Stimulated activated naive CD8-positive, alpha-beta T cell treated with anti-CD3 and anti-CD28 coated beads, Interleukin-15, amount 100 ng/mL, for 72 hours (primary cell): ENCODE results near the gene NKAIN1.
A peak's percentile ranks its signal among the peaks of the same experiment; 100 is the strongest.
"Not testable (repeated sequence)": the region's sequence is repeated elsewhere in the genome, so short reads cannot be mapped to it uniquely, and the experiment has no call there.

Experiments used
- ATAC-seq: fragments of 150-1000 bp; cut with Tn5 transposase; 2 replicates; pipeline ENCODE4 v1.10.0; 2021; ENCODE audit warnings: mild to moderate bottlenecking, moderate library complexity
- DNase-seq, 2 donors: peaks; one replicate each; pipeline ENCODE4 v3.0.0; 2021 to 2022
- H3K27ac Mint-ChIP-seq, 2 donors: one replicate each; pipeline ENCODE4 v1.8.0; 2022; ENCODE audit warnings: mild to moderate bottlenecking in 2 of 2, mixed read lengths in 2 of 2, moderate library complexity in 2 of 2
- H3K27me3 Mint-ChIP-seq: one replicate; pipeline ENCODE4 v1.8.0; 2022; ENCODE audit warnings: mixed read lengths
- H3K4me1 Mint-ChIP-seq: one replicate; pipeline ENCODE4 v1.8.0; 2022; ENCODE audit warnings: mild to moderate bottlenecking, mixed read lengths
- H3K4me3 Mint-ChIP-seq, 2 donors: one replicate each; pipeline ENCODE4 v1.8.0; 2022; ENCODE audit warnings: mild to moderate bottlenecking in 2 of 2, mixed read lengths in 2 of 2, moderate library complexity in 1 of 2
- H3K9me3 Mint-ChIP-seq, 2 donors: one replicate each; pipeline ENCODE4 v1.8.0; 2022; ENCODE audit warnings: mixed read lengths in 2 of 2

The NKAIN1 gene

DNA sequence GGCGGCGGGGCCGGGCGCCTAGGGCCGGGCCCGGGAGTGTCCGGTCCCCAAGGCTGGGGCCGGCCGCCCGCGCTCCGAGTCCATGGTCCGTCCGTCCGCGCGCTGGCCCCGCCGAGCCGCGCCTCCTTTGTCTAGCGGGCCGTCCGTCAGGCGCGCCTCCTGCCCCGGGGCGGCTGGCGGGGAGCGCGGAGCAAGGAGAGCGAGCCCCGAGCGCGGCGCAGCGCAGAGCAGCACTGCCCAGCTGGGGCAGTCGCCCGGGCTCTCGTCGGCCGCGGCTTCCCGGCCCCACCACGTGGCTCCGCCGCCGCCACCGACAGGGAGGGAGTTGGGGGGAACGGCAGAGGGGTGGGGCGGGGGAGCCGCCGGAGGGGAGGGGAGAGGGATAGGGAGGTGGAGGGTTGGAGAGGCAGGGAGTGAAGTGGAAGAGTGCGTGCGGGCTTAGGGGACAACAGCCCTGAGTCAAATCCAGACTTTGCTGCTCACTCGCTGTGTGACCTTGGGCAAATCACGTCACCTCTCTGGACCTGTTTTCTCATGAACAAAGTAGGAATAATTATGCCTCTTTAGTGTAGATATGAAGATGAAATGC lies at the start of gene NKAIN1:
Gene NKAIN1, minus strand, starts transcription at position 235 of the 589 bp plus-strand sequence. CDS start 340 bp downstream, outside the sequence.
- no peaks in the 10 kb centered on the region for H3K9me3 Mint-ChIP-seq
- peak within 1 kb of the TSS; percentile 63 to 76 for H3K4me3 Mint-ChIP-seq
- peaks cover 68% of the 10 kb centered on the region for H3K27me3 Mint-ChIP-seq
- ATAC-seq (peak; percentile 40), DNase-seq (no peak)
- peaks cover 10% of the 10 kb centered on the region for H3K4me1 Mint-ChIP-seq
- H3K27ac Mint-ChIP-seq: peak within 1 kb of the TSS in 1 of 2 donors; percentile 68

DNA sequence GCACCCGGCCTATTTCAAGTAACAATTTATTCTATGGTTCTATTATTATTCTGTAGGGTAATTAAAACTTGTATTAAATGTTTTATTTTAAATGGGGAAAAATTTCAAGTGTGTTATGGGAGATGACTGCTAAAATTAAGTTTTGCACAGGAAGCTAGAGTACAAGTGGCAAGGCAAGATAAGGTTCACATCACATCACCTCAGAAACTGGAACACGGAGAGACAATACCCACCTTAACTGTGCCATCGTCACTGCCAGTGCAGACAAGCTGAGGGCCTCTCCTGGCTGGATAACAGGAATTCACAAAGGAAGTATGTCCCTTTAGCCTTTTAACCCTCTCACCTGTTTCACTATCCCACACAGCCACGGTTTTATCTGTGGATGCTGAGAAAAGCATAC lies 49.3 kb upstream of the NKAIN1 start:
- H3K4me3 Mint-ChIP-seq: no peak overlapping the region
- DNase-seq: no peak
- no peak for ATAC-seq
- peak overlapping the region in 1 of 2 donors; percentile 65 for H3K27ac Mint-ChIP-seq
- H3K9me3 Mint-ChIP-seq: no peaks in the 10 kb centered on the region
- H3K4me1 Mint-ChIP-seq: no peaks in the 10 kb centered on the region
- H3K27me3 Mint-ChIP-seq: no peaks in the 10 kb centered on the region

DNA sequence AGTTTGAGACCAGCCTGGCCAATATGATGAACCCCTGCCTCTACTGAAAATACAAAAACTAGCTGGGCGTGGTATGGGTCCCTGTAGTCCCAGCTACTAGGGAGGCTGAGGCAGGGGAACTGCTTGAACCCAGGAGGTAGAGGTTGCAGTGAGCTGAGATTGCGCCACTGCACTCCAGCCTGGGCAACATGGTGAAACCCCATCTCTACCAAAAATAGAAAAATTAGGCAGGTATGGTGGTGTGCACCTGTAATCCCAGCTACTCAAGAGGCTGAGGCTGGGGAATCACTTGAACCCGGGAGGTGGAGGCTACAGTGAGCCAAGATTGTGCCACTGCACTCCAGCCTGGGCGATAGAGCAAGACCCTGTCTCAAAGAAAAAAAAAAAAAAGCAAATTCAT lies 48.1 kb upstream of the NKAIN1 start:
- not testable (repeated sequence) for H3K9me3 Mint-ChIP-seq, ATAC-seq, H3K4me1 Mint-ChIP-seq, H3K27ac Mint-ChIP-seq, H3K27me3 Mint-ChIP-seq, DNase-seq, H3K4me3 Mint-ChIP-seq

DNA sequence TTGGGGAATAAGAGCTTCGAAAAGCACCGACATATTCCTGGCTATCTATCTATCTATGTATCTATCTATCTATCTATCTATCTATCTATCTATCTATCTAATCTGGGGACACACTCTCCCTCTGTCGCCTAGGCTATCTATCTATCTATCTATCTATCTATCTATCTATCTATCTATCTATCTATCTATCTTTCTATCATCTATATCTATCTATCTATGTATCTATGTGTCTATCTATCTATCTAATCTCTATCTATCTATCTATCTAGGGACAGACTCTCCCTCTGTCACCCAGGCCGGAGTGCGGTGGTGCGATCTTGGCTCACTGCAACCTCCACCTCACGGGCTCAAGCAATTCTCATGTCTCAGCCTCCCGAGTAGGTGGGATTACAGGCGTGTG lies 42.7 kb upstream of the NKAIN1 start:
- H3K4me1 Mint-ChIP-seq, H3K27ac Mint-ChIP-seq, ATAC-seq, H3K27me3 Mint-ChIP-seq, DNase-seq, H3K4me3 Mint-ChIP-seq, H3K9me3 Mint-ChIP-seq: not testable (repeated sequence)

DNA sequence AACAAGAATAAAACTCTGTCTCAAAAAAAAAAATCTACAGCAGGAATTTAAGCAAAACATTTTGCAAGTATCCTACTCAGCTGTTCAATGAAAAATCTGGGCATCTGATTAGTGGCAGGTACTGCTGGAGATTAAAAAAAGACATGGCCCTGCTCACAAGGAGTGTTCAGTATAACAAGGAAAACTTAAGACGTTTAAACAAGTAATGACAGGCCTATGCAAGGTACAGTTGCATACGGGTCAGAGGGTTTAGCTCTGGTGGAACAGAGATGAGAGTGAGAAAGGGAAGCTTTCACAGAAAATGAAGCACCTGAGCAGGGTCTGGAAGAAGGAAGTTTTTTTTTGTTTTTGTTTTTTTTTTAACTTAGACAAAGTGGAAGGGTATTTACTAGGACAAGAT lies 33.9 kb upstream of the NKAIN1 start:
- peak overlapping the region in 1 of 2 donors; percentile 5 for H3K27ac Mint-ChIP-seq
- ATAC-seq: no peak
- H3K27me3 Mint-ChIP-seq: no peaks in the 10 kb centered on the region
- no peaks in the 10 kb centered on the region for H3K9me3 Mint-ChIP-seq
- DNase-seq: no peak
- no peak overlapping the region for H3K4me3 Mint-ChIP-seq
- peaks cover 14% of the 10 kb centered on the region for H3K4me1 Mint-ChIP-seq

DNA sequence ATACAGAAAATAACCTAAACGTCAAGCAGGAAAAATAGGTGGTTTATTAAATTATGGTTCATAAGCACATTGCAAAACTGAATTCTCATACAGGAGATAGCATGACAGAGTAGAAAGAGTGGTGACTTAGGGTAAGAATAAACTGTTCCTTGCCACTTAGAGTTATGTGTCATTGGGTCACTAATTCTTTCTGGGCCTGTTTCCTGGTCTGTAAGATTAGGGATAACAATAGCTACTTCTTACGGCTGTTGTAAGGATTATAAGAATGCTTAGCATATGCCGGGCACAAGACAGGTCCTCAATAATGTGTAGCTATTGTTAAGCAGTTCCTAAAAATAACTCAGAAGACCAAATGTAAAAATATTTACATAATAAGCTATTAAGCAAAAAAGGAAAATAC lies 32.7 kb upstream of the NKAIN1 start:
- Mint-ChIP-seq H3K4me1 (peaks cover 14% of the 10 kb centered on the region), H3K9me3 (no peaks in the 10 kb centered on the region), H3K4me3 (no peak overlapping the region), H3K27me3 (no peaks in the 10 kb centered on the region), H3K27ac (no peak overlapping the region)
- DNase-seq (no peak), ATAC-seq (no peak)

DNA sequence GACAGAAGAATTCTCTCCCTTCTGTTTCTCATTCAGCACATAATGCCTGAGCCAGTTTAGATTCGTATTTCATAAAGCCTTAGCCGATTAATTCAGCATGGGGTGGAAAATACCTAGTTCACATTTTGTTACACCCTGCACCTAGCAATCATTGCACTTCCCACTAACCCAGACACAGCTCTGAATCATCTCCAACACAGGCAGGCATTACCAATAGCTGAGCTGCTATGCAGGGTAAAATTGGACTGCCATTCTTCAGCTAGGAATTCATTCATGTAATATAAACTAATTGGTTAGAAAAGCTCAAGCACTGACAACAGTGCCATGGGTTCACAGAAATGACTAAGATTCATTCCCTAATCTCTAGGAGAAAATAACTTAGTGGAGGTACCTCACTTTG lies 26.9 kb upstream of the NKAIN1 start:
- ATAC-seq: no peak
- Mint-ChIP-seq H3K9me3 (no peaks in the 10 kb centered on the region), H3K27me3 (no peaks in the 10 kb centered on the region), H3K27ac (peak overlapping the region in 1 of 2 donors; percentile 6), H3K4me1 (no peaks in the 10 kb centered on the region), H3K4me3 (no peak overlapping the region)
- no peak for DNase-seq

DNA sequence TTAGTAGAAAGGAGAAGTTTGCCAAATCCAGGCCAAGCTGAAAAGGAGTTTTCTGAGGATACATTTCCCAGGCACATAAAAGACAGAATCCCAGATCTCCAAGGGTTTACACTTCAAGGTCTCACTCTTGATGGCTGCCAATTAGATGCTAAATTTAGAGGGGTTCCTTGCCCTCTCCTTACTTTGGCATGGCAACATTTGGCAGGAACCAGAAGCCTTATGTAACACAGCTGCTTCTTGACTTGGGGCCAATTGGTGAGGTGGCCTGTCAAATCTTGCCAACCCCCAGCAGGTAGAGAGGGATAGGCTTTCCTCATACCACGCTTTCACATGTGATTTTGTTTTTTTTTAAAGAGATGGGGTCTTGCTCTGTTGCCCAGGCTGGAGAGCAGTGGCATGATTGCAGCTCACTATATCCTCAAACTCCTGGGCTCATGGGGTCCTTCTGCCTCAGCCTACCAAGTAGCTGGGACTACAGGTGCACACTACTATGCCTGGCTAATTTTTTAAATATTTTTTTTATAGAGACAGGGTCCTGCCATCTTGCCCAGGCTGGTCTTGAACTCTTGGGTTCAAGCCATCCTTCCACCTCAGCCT lies 25.2 kb upstream of the NKAIN1 start:
- DNase-seq (no peak), ATAC-seq (no peak)
- Mint-ChIP-seq H3K4me1 (no peaks in the 10 kb centered on the region), H3K4me3 (no peak overlapping the region), H3K27me3 (no peaks in the 10 kb centered on the region), H3K27ac (peak overlapping the region; percentile 13 to 34), H3K9me3 (no peaks in the 10 kb centered on the region)

DNA sequence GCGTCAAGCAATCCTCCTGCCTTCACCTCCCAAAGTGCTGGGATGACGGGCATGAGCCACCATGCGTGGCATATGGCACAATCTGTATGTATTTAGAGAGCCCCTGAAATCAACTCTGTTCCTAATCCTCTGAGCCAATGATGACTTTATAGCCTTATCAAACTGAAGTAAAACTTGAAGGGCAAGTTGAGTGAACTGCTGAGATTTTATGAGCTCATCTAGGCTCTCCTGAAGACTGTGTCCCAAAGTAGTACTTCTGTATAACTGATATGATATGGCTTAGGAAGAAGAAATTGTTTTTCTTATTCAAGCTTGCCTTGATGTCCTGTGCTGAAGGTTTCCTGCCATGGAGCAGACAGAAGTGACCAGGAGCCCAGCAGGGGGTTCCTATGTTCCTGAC lies 23.7 kb upstream of the NKAIN1 start:
- H3K4me3 Mint-ChIP-seq: no peak overlapping the region
- ATAC-seq (no peak), DNase-seq (no peak)
- H3K27me3 Mint-ChIP-seq: no peaks in the 10 kb centered on the region
- H3K27ac Mint-ChIP-seq: no peak overlapping the region
- H3K4me1 Mint-ChIP-seq: no peaks in the 10 kb centered on the region
- H3K9me3 Mint-ChIP-seq: no peaks in the 10 kb centered on the region

DNA sequence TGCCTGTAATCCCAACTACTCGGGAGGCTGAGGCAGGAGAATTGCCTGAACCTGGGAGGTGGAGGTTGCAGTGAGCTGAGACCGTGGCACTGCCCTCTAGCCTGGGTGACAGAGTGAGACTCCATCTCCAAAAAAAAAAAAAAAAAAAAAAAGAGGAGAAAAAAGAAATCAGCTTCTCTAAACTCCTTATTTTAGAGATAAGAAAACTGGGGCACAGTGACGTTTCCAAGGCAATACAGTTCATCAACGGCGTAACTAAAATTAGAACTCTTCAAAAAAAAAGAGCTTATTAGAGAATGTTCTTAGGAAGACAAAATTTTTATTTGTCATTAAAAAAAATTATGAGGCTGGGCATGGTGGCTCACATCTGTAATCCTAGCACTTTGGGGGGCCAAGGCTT lies 22.7 kb upstream of the NKAIN1 start:
- H3K27me3 Mint-ChIP-seq, H3K4me3 Mint-ChIP-seq, DNase-seq, H3K4me1 Mint-ChIP-seq, H3K9me3 Mint-ChIP-seq, ATAC-seq: not testable (repeated sequence)
- H3K27ac Mint-ChIP-seq: peak overlapping the region in 1 of 2 donors; percentile 44

DNA sequence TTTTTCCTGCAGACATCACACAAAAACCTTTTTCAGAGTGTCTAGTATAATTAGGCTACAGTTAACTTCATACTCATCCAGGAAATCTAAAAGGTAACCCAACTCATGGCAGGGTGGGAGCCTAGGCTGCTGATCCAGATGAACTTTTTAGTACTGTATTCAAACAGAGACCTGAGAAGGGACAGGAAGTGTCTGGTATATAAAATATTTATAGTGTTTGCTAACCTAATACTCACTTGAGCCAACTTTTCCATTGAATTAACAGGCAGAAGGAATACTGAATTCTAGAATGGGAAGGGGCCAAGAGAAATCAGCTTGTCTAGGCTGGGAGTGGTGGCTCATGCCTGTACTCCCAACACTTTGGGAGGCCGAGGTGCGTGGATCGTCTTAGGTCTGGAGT lies 22.2 kb upstream of the NKAIN1 start:
- H3K27ac Mint-ChIP-seq: peak overlapping the region in 1 of 2 donors; percentile 19
- no peaks in the 10 kb centered on the region for H3K27me3 Mint-ChIP-seq
- H3K4me1 Mint-ChIP-seq: no peaks in the 10 kb centered on the region
- ATAC-seq (no peak), DNase-seq (no peak)
- H3K9me3 Mint-ChIP-seq: no peaks in the 10 kb centered on the region
- no peak overlapping the region for H3K4me3 Mint-ChIP-seq

DNA sequence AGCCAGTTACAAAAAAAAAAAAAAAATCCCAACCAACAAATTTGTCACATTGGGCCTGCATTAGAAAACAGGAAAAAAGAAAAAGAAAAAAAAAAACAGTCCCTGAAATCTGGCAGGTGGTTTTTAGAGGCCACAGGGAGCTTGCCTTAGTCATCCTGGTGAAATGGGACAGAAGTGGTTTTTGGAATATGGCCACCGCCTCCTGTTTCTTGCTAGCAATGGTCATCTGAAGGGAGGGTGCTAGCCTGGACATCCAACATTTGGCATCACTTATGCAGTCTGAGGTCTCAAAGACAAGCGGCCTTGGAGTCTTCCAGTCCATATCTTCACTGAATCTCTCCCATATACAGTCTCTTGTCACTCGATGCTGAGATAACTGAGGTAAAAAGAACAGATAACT lies 20.1 kb upstream of the NKAIN1 start:
- ATAC-seq (no peak), DNase-seq (no peak)
- H3K27ac Mint-ChIP-seq: peak overlapping the region in 1 of 2 donors; percentile 42
- no peaks in the 10 kb centered on the region for H3K27me3 Mint-ChIP-seq
- H3K4me3 Mint-ChIP-seq: no peak overlapping the region
- no peaks in the 10 kb centered on the region for H3K9me3 Mint-ChIP-seq
- H3K4me1 Mint-ChIP-seq: no peaks in the 10 kb centered on the region

DNA sequence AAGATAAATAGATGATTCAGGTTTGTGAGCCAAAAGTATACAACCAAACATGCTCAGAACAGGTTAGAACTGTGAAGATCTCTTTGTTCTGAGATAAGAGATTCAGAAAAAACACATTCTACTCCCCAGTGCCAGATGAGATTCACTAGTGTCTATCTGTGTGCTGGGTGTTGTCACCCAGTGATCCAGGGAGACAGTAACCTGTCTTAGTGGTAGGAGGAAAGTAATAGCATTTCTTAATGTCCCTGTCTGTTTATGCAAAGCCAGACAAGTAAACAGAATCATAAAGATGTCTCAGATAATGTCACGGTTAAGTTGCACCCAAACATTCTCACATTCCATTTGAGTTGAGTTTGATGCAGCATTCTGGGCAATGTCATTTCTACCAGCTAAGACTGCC lies 18.9 kb upstream of the NKAIN1 start:
- no peaks in the 10 kb centered on the region for H3K9me3 Mint-ChIP-seq
- H3K4me3 Mint-ChIP-seq: no peak overlapping the region

DNA sequence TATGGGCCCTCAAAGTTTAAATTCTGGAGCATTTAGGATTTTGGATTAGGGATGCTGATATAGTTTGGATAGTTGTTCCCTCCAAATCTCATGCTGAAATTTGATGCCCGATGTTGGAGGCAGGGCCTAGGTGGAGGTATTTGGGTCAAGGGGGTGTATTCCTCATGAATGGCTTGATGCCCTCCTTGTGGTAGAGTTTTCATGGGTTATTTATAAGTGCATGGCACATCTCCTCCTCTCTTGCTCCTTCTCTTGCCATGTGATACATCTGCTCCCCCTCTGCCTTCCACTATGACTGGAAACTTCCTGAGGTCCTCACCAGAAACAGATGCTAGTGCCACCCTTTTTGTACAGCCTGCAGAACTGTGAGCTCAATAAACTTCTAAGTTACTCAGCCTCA lies 17.5 kb upstream of the NKAIN1 start:
- no peak for DNase-seq
- H3K4me1 Mint-ChIP-seq: no peaks in the 10 kb centered on the region
- H3K27ac Mint-ChIP-seq: no peak overlapping the region
- H3K27me3 Mint-ChIP-seq: no peaks in the 10 kb centered on the region
- no peak for ATAC-seq
- no peaks in the 10 kb centered on the region for H3K9me3 Mint-ChIP-seq
- H3K4me3 Mint-ChIP-seq: no peak overlapping the region

More for the DNA sequence above, 18.9 kb upstream of the NKAIN1 start:
- Mint-ChIP-seq H3K27me3 (no peaks in the 10 kb centered on the region), H3K4me1 (no peaks in the 10 kb centered on the region), H3K27ac (no peak overlapping the region)
- DNase-seq: no peak
- ATAC-seq: no peak

DNA sequence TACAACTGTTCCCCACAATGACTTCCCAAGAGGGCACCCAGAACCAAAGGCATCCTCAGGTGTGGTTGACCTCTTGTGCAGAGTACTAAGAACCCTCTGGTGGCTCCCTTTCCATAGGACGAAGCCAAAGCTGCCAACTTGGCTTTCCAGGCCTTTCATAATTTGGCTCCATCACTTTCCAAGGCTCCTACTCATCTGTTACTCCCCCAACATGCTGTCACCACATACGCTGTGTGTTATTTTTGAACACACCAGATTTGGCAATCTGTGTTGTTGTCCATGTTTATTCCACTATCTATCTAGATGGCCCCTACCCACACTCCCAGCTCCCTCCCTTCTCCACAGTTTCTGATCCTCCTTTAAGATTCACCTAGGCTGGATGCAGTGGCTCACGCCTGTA lies 10.2 kb upstream of the NKAIN1 start:
- Mint-ChIP-seq H3K27me3 (no peaks in the 10 kb centered on the region), H3K9me3 (no peaks in the 10 kb centered on the region), H3K27ac (peak overlapping the region in 1 of 2 donors; percentile 6), H3K4me1 (no peaks in the 10 kb centered on the region), H3K4me3 (no peak overlapping the region)
- ATAC-seq (no peak), DNase-seq (no peak)

DNA sequence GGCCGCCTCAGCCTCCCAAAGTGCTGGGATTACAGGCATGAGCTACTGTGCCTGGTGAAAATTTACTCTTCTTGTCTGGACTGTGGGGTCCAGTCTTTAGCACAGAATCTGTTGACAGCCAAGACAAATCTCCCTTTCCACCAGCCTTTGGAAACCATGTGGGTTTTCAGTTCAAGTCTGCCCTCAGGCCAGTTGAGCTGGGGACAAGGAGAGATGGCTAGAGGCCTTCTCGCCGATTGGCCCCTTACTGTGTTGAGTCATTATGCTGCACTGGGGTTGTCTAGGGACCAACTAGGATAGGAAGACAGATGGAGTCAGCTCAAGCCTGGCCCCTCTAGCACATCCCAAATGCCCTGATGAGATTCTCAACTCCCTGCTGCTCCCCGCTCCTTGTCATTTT lies 8.6 kb upstream of the NKAIN1 start:
- ATAC-seq: no peak
- no peak overlapping the region for H3K4me3 Mint-ChIP-seq
- no peaks in the 10 kb centered on the region for H3K27me3 Mint-ChIP-seq
- H3K27ac Mint-ChIP-seq: no peak overlapping the region
- H3K9me3 Mint-ChIP-seq: no peaks in the 10 kb centered on the region
- no peaks in the 10 kb centered on the region for H3K4me1 Mint-ChIP-seq
- no peak for DNase-seq

DNA sequence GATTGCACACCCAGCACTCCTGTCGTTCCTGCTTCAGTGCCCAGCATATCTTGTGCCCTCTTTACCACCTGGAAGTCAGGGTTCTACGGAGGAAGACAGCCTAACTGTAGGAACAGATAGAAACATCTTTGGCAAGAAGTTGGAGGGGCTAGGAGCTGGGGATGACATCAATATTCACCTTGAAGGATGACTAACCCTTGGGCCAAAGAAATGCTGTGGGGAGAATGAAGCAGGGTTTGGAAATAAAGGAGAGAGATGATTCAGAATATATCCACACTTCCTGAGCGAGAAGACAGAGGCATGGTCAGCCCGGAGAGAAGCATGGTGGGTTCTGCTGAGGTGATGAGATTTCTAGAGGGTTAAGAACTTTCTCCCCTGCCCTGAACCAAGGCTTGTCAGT lies 4.6 kb upstream of the NKAIN1 start:
- peaks cover 22% of the 10 kb centered on the region for H3K27me3 Mint-ChIP-seq
- no peak overlapping the region for H3K27ac Mint-ChIP-seq
- peaks cover under 1% of the 10 kb centered on the region for H3K4me1 Mint-ChIP-seq
- no peaks in the 10 kb centered on the region for H3K9me3 Mint-ChIP-seq
- no peak overlapping the region for H3K4me3 Mint-ChIP-seq
- DNase-seq (no peak), ATAC-seq (no peak)
